Glutamatergic neuron (in vitro differentiated cells): Measurements from ENCODE around the gene ODAD4. TPM values are rescaled to one million over a fixed set of nuclear protein-coding genes. Genes with fewer than 3 reads are reported as not detected.

Experiments
- DNase-seq: peaks from one replicate; pipeline ENCODE4 v3.0.0; 2022
- H3K27ac Mint-ChIP-seq: one replicate; pipeline ENCODE4 v1.8.0; 2020; ENCODE audit warnings: mild to moderate bottlenecking, mixed read lengths, inconsistent platforms; ENCODE audit not compliant: unreplicated experiment
- H3K27me3 Mint-ChIP-seq: one replicate; pipeline ENCODE4 v1.8.0; 2020; ENCODE audit warnings: mild to moderate bottlenecking, moderate library complexity, mixed read lengths, inconsistent platforms; ENCODE audit not compliant: unreplicated experiment
- H3K36me3 Mint-ChIP-seq: one replicate; pipeline ENCODE4 v1.8.0; 2020; ENCODE audit warnings: mild to moderate bottlenecking, mixed read lengths, inconsistent platforms; ENCODE audit not compliant: unreplicated experiment
- H3K4me1 Mint-ChIP-seq: one replicate; pipeline ENCODE4 v1.8.0; 2020; ENCODE audit warnings: mild to moderate bottlenecking, low read depth, mixed read lengths, inconsistent platforms; ENCODE audit not compliant: unreplicated experiment
- H3K4me3 Mint-ChIP-seq: one replicate; pipeline ENCODE4 v1.8.0; 2020; ENCODE audit warnings: mild to moderate bottlenecking, mixed read lengths, inconsistent platforms; ENCODE audit not compliant: unreplicated experiment
- H3K9me3 Mint-ChIP-seq: one replicate; pipeline ENCODE4 v1.8.0; 2020; ENCODE audit warnings: mild to moderate bottlenecking, moderate library complexity, mixed read lengths, inconsistent platforms; ENCODE audit not compliant: unreplicated experiment
- CTCF ChIP-seq: fragments of 200-600 bp; sonication (generic); IDR thresholded peaks from one replicate; pipeline ENCODE4 v1.5.0; 2021; ENCODE audit not compliant: partially characterized antibody, unreplicated experiment
- total RNA-seq: library from RNA; stranded (reverse); fragmentation: NEBNext Ultra II Directional; extraction: Animal tissue kit (Norgen Biotek cat#: 25700); gene quantifications from one replicate; pipeline ENCODE4 v1.2.1, GENCODE V29; 2021; ENCODE audit not compliant: unreplicated experiment

The ODAD4 gene
- total RNA-seq, 1 donor from 2014 or later: 3.4 TPM

GRCh38 chr17:41935641-41936040 lies 5.2 kb downstream of the ODAD4 start:
- Mint-ChIP-seq H3K4me3 (no peak overlapping the region), H3K36me3 (no peaks in the 10 kb centered on the region), H3K4me1 (peaks cover 19% of the 10 kb centered on the region), H3K9me3 (peaks cover 3% of the 10 kb centered on the region), H3K27ac (no peak overlapping the region), H3K27me3 (peaks cover 2% of the 10 kb centered on the region)
- no peak for TF ChIP-seq CTCF
- DNase-seq: no peak

- peaks cover 2% of the 10 kb centered on the region for H3K27me3 Mint-ChIP-seq
- peaks cover 3% of the 10 kb centered on the region for H3K9me3 Mint-ChIP-seq
- peak overlapping the region; percentile 55 for H3K27ac Mint-ChIP-seq
- H3K4me3 Mint-ChIP-seq: peak overlapping the region; percentile 49
- no peak for TF ChIP-seq CTCF
- H3K36me3 Mint-ChIP-seq: no peaks in the 10 kb centered on the region
- peaks cover 19% of the 10 kb centered on the region for H3K4me1 Mint-ChIP-seq
- no peak for DNase-seq
Measured at GRCh38 chr17:41937970-41938954, 7.8 kb downstream of the ODAD4 start.

GRCh38 chr17:41939044-41939692 lies 8.8 kb downstream of the ODAD4 start:
- Mint-ChIP-seq H3K4me3 (peak overlapping the region; percentile 61), H3K4me1 (peaks cover 19% of the 10 kb centered on the region), H3K36me3 (no peaks in the 10 kb centered on the region), H3K27me3 (peaks cover 3% of the 10 kb centered on the region), H3K9me3 (peaks cover 3% of the 10 kb centered on the region), H3K27ac (peak overlapping the region; percentile 54)
- no peak for TF ChIP-seq CTCF
- DNase-seq: no peak

- peaks cover 19% of the 10 kb centered on the region for H3K4me1 Mint-ChIP-seq
- peaks cover 3% of the 10 kb centered on the region for H3K9me3 Mint-ChIP-seq
Measured at GRCh38 chr17:41939693-41940090, 9.3 kb downstream of the ODAD4 start.

More at GRCh38 chr17:41939693-41940090, 9.3 kb downstream of the ODAD4 start:
- Mint-ChIP-seq H3K36me3 (no peaks in the 10 kb centered on the region), H3K27ac (peak overlapping the region; percentile 54), H3K27me3 (peaks cover 3% of the 10 kb centered on the region), H3K4me3 (peak overlapping the region; percentile 61)
- TF ChIP-seq CTCF: no peak
- DNase-seq: no peak
